ENCODE results near the gene ABR.
"Not testable (repeated sequence)": the region's sequence is repeated elsewhere in the genome, so short reads cannot be mapped to it uniquely, and the experiment has no call there.

Gene ABR

DNA sequence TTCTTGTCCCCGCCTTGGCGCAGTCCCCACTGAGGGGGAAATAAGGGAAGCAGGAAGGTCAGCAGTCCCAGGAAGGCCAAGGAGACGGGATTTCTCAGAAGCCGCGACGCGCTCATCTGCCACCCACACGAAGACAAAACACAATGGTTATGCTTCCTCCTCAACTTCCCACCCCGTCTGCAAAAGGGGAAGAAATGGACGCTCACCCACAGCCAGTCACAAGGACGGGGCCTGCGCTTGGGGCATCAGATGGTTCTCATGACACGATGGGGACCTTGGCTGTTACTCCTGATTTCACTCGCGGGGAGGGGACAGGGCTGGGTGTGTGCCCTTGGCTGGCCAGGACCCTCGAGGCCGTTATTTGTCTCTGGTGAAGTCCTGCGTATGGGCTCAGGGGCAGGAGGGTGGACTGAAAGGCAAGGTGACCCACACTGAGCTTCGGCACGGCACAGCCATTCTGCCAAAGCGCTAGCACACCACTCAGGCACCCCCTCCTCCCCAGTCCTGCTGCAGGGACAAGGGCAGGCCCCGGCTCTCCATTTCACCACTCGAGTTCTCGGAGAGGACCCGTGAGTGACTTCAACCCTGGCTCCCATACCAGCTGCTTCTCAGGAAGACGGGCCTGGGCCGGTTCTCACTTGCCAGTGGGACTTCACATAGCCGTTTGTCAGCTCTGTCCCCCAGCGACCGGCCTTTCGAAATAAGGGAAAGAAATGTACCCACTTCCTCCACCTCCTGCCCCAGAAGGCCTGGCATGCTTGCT lies 84.5 kb downstream of the ABR start:
- DNase-seq (ENCODE audit: low spot score), result no peak

DNA sequence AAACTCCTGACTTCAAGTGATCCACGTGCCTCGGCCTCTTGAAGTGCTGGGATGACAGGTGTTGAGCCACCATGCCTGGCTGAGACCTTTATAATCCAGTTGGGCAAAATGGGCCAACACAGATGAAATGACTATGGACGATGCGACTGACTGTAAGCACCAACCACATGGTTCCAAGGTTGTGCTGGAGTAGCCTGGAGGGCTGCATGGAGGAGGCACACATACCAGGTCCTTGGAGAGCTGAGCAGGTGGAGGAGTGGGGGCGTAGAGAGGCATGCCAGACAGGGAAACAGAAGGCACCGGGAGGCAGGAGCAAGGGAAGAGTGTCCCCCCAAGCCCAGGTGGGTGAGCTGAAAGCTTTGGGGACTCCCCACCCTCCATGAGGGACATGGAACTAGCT lies 85.2 kb downstream of the ABR start:
- DNase-seq (ENCODE audit: low spot score), result no peak

- DNase-seq (ENCODE audit: low spot score), result no peak
These were observed 87.9 kb downstream of the ABR start for GRCh38 chr17:1091900-1092299.

DNA sequence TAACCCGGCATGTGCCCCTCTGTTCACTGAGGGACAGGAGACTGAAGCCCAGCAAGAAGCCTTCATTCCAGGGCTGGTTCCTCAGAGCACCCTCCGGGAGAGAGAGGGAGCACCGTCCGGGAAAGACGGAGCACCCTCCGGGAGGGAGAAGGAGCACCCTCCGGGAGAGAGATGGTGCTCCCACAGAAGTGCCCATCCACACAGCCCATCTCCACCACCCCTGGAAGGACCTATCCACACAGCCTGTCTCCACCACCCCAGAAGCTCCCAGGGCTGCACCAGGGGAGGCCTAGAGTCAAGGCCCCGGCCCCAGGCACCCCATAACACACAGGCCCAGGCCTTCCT lies 88.6 kb downstream of the ABR start:
- no peak for DNase-seq (ENCODE audit: low spot score)

GRCh38 chr17:1090465-1091189 lies 89.2 kb downstream of the ABR start:
- DNase-seq (ENCODE audit: low spot score), result no peak

- DNase-seq (ENCODE audit: low spot score), result no peak
These were observed 89.9 kb downstream of the ABR start for GRCh38 chr17:1089915-1090314.

- no peak for DNase-seq (ENCODE audit: low spot score)
These were observed 92.2 kb downstream of the ABR start for GRCh38 chr17:1087381-1088241.

GRCh38 chr17:1083451-1084187 lies 96.2 kb downstream of the ABR start:
- no peak for DNase-seq (ENCODE audit: low spot score)

DNA sequence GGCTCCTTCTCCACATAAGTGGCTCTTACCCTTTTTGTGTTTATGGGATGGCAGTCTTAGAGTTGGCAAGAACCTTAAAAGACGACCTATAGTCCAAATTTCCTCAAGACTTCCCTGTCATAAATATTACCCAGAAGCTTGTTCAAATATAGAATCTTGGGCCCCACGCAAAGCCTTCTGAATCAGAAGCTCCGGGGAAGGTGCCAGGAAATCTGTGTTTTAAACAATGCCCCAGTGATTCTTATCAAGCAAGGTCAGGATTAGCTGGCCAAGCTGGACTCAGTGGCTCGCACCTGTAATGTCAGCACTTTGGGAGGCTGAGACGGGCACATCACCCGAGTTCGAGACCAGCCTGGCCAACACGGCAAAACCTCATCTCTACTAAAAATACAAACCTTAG lies 97.2 kb downstream of the ABR start:
- no peak for DNase-seq (ENCODE audit: low spot score)

GRCh38 chr17:1078831-1079561 lies 100.8 kb downstream of the ABR start:
- DNase-seq (ENCODE audit: low spot score), result no peak

GRCh38 chr17:1077986-1078711 lies 101.6 kb downstream of the ABR start:
- no peak for DNase-seq (ENCODE audit: low spot score)

DNA sequence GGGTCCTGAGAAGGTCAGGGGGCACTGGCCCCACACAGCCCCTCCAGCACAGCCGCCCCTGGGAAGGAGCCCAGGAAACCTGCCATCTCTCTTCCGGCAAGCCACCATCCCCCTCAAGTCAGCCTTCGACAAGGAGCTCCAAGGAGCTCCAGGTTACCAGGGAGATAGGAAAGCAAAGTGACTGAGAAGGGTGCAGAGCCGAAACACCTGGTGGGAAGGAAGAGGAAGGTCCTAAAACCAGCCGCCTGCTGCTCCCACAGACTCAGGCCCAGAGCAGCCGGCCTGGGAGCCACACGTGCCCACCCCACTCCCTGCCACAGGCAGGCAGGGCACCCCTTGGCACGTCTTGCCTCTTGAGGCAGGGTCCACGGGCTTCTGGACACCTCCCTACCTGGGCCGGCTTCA lies 102.2 kb downstream of the ABR start:
- DNase-seq (ENCODE audit: low spot score), result no peak

GRCh38 chr17:1076982-1077302 lies 102.8 kb downstream of the ABR start:
- no peak for DNase-seq (ENCODE audit: low spot score)

DNA sequence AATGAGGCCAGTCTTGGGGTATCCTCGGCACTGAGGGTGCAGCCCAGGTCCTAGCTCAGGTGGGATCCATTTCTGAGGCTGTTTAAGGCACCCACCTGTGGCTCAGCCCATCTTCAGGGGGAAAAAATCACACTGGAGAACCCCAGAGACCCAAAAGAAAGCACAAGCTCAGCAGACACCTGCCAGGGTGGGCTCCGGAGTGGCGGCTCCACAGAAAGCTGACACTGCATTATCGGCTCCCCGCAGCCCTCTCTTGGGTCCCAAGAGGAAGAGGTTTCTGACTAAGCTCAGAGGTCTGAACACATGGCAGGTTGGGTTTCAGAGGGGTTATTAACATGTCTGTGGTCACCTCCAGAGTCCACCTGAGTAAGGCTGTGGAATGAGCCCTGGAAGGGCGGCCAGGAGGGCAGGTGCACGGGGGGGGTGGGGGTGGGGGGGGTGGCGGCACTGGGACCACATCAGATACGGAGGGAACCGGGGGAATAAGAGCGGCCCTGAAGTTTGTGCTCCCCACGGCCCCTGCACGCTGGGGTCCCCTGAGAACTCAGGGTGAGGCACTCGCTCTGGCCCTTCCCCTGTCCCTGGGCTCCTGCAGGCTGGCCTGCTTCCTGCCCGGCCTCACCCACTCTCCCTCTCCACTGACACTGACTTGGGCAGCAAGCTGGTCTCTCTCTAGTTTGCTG lies 103.3 kb downstream of the ABR start:
- no peak for DNase-seq (ENCODE audit: low spot score)

- DNase-seq (ENCODE audit: low spot score), result no peak
These were observed 104.7 kb downstream of the ABR start for GRCh38 chr17:1074886-1075605.

DNA sequence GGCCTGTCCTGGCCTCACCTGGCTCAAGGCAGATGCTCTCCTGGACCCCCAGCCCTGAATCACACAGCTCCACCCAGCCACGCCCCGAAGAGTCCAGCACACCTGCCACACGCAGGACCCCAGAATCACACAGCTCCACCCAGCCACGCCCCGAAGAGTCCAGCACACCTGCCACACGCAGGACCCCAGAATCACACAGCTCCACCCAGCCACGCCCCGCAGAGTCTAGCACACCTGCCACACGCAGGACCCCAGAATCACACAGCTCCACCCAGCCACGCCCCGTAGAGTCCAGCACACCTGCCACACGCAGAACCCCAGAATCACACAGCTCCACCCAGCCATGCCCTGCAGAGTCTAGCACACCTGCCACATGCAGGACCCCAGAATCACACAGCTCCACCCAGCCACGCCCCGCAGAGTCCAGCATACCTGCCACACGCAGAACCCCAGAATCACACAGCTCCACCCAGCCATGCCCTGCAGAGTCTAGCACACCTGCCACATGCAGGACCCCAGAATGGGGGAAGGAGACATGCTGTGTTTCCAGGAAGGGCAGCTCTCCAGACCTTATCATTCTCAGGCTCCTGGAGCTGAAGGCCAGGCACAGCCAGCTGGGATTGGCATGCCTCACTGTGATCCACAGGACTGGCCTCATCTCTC lies 105.7 kb downstream of the ABR start:
- not testable (repeated sequence) for DNase-seq (ENCODE audit: low spot score)

- DNase-seq (ENCODE audit: low spot score), result no peak
These were observed 106.4 kb downstream of the ABR start for GRCh38 chr17:1073241-1073962.

DNA sequence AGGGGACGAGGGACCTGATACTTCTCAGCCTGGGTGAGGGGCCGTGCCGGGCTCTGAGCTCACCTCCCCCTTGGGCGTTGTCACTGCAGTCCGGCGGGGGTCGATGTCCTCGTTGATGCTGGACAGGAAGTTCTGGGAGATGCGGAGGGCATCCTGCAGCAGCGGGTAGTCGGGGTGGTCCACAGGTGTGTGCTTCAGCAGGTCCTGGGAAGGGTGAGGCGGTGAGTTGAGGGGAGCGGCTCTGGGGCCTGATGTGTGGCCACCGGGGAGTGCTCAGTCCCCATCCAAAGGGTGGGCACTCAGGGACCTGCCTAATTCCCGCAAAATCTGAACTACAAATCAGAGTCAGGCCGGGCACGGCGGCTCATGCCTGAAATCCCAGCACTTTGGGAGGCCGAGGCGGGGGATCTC lies 107.2 kb downstream of the ABR start:
- no peak for DNase-seq (ENCODE audit: low spot score)

Data from HuH-7 (cell line).